Mammary epithelial cell (primary cell): ENCODE data around the gene CD276.

Source experiments
- EZH2 ChIP-seq: IDR thresholded peaks from 2 replicates; pipeline ENCODE4 v1.6.1; 2012; ENCODE audit warnings: low read length, inconsistent platforms, borderline replicate concordance
- TF ChIP-seq, protein P1 (sequence below), 2 donors: IDR thresholded peaks in 1 of 2; conservative IDR thresholded peaks in 1 of 2; 2 replicates each; pipeline ENCODE4 v1.5.1; 2011 to 2012; ENCODE audit warnings: inconsistent platforms in 2 of 2, low read length in 2 of 2, mild to moderate bottlenecking in 2 of 2, control low read depth in 1 of 2, low read depth in 1 of 2; ENCODE audit not compliant: insufficient read depth in 1 of 2; ENCODE audit errors: extremely low read depth in 1 of 2

DNA sequence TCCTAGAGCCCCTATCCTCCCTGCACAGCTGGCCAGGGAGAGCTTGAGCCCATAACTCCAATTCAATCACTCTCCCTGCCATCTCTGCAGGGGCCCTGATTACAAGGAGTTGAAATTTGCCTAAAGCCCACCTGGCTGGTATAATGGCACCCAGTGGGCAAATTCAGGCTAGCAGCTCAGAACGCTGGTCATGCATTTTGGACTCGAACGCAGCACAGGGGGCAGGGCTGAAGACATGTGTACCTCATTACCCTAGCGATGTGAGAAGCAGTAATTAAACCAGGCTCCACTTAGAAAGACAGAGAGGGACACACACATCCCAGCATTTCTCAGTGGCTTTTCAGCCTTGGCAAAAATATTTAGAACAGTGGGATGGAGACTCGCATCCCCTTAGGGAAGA lies 65.8 kb downstream of the CD276 start:
- TF ChIP-seq, protein P1, sequence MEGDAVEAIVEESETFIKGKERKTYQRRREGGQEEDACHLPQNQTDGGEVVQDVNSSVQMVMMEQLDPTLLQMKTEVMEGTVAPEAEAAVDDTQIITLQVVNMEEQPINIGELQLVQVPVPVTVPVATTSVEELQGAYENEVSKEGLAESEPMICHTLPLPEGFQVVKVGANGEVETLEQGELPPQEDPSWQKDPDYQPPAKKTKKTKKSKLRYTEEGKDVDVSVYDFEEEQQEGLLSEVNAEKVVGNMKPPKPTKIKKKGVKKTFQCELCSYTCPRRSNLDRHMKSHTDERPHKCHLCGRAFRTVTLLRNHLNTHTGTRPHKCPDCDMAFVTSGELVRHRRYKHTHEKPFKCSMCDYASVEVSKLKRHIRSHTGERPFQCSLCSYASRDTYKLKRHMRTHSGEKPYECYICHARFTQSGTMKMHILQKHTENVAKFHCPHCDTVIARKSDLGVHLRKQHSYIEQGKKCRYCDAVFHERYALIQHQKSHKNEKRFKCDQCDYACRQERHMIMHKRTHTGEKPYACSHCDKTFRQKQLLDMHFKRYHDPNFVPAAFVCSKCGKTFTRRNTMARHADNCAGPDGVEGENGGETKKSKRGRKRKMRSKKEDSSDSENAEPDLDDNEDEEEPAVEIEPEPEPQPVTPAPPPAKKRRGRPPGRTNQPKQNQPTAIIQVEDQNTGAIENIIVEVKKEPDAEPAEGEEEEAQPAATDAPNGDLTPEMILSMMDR (conservative IDR thresholded peaks at IDR 0.05 in 1 of 2, IDR thresholded peaks at IDR 0.05 in 1 of 2; ENCODE audit: extremely low read depth in 1 of 2, insufficient read depth in 1 of 2, low read depth in 1 of 2, low read length in 2 of 2) = no peak
- TF ChIP-seq EZH2 = no peak
